ENCODE results near the gene TBX6.

- TF ChIP-seq SUZ12 (IDR thresholded peaks at IDR 0.05; ENCODE audit: extremely low read depth, insufficient read depth, insufficient read length) = no peak
- TF ChIP-seq YY1 (IDR thresholded peaks at IDR 0.05; ENCODE audit: insufficient read depth, insufficient read length) = no peak
Observed at GRCh38 chr16:30046588-30046987, 45.1 kb downstream of the TBX6 start.
